Neural cell (in vitro differentiated cells): ENCODE measurements around the gene ADRB1. TPM values are rescaled to one million over a fixed set of nuclear protein-coding genes. Genes with fewer than 3 reads are reported as not detected.

Source experiments
- H2AFZ ChIP-seq: fragments of 200-600, 300-800 bp; sonication (generic), shearing (Covaris generic); 2 replicates; pipeline ENCODE4 v1.6.0; 2014; ENCODE audit warnings: low read depth, mild to moderate bottlenecking, antibody characterized with exemption, low read length, moderate library complexity
- H3F3A ChIP-seq: fragments of 200-600 bp; shearing (Covaris generic); 2 replicates; pipeline ENCODE4 v1.6.1; 2016; ENCODE audit warnings: mild to moderate bottlenecking, moderate library complexity, mixed read lengths, antibody characterized with exemption, low read length; ENCODE audit not compliant: insufficient read depth, poor library complexity, severe bottlenecking
- H3K27ac ChIP-seq: fragments of 200-600, 300-800 bp; sonication (generic), shearing (Covaris generic); 2 replicates; pipeline ENCODE4 v1.5.1; 2014; ENCODE audit warnings: mild to moderate bottlenecking, low read length, moderate library complexity
- H3K27me3 ChIP-seq: fragments of 300-800, 200-600 bp; sonication (generic), shearing (Covaris generic); 2 replicates; pipeline ENCODE4 v1.6.0; 2014; ENCODE audit warnings: mild to moderate bottlenecking, low read depth, low read length, moderate library complexity; ENCODE audit not compliant: insufficient read depth
- H3K36me3 ChIP-seq: fragments of 300-800, 200-600 bp; sonication (generic), shearing (Covaris generic); 2 replicates; pipeline ENCODE4 v1.5.1; 2014; ENCODE audit warnings: mild to moderate bottlenecking, antibody characterized with exemption, low read length, moderate library complexity; ENCODE audit not compliant: insufficient read depth
- H3K4me2 ChIP-seq: fragments of 300-800, 200-600 bp; sonication (generic), shearing (Covaris generic); 2 replicates; pipeline ENCODE4 v1.6.0; 2014; ENCODE audit warnings: mild to moderate bottlenecking, low read length
- H3K4me3 ChIP-seq: fragments of 300-800, 200-600 bp; sonication (generic), shearing (Covaris generic); 2 replicates; pipeline ENCODE4 v1.5.1; 2014; ENCODE audit warnings: mild to moderate bottlenecking, low read length, moderate library complexity
- H3K79me2 ChIP-seq: fragments of 200-600 bp; shearing (Covaris generic); replicated peaks from 2 replicates; pipeline ENCODE4 v1.6.0; 2014; ENCODE audit warnings: mild to moderate bottlenecking, low read length, moderate library complexity; ENCODE audit not compliant: insufficient read depth
- H3K9ac ChIP-seq: fragments of 300-800, 200-600 bp; sonication (generic), shearing (Covaris generic); 2 replicates; pipeline ENCODE4 v1.6.1; 2016; ENCODE audit warnings: mild to moderate bottlenecking, low read length, mixed read lengths
- H3K9me2 ChIP-seq: fragments of 200-600 bp; shearing (Covaris generic); 2 replicates; pipeline ENCODE4 v1.6.1; 2016; ENCODE audit warnings: mild to moderate bottlenecking, low read length, mixed read lengths; ENCODE audit not compliant: insufficient read depth
- H3K9me3 ChIP-seq: fragments of 200-600, 300-800 bp; sonication (generic), shearing (Covaris generic); 2 replicates; pipeline ENCODE4 v1.6.1; 2016; ENCODE audit warnings: mild to moderate bottlenecking, mixed run types, low read length, moderate library complexity, mixed read lengths
- H4K20me1 ChIP-seq: fragments of 200-600 bp; shearing (Covaris generic); 2 replicates; pipeline ENCODE4 v1.6.1; 2016; ENCODE audit warnings: mild to moderate bottlenecking, mixed run types; ENCODE audit not compliant: insufficient read depth
- EP300 ChIP-seq: fragments of 450-650 bp; conservative IDR thresholded peaks from 2 replicates; pipeline ENCODE4 v1.6.1; 2014; ENCODE audit warnings: antibody characterized with exemption, mild to moderate bottlenecking, moderate library complexity; ENCODE audit not compliant: poor library complexity, severe bottlenecking
- EZH2 ChIP-seq: fragments of 200-600, 300-800 bp; shearing (Covaris generic), sonication (generic); IDR thresholded peaks from 2 replicates; pipeline ENCODE4 v1.6.1; 2014; ENCODE audit warnings: antibody characterized with exemption, low read length, borderline replicate concordance, mild to moderate bottlenecking; ENCODE audit not compliant: insufficient read depth, poor library complexity, severe bottlenecking
- MXI1 ChIP-seq: fragments of 450-650 bp; conservative IDR thresholded peaks from 2 replicates; pipeline ENCODE4 v1.6.1; 2014; ENCODE audit warnings: antibody characterized with exemption, mild to moderate bottlenecking; ENCODE audit not compliant: poor library complexity, severe bottlenecking
- POLR2AphosphoS5 ChIP-seq: IDR thresholded peaks from 2 replicates; pipeline ENCODE4 v1.6.1; 2012
- RAD21 ChIP-seq: fragments of 450-650 bp; conservative IDR thresholded peaks from 2 replicates; pipeline ENCODE4 v1.6.1; 2014; ENCODE audit warnings: antibody characterized with exemption, mild to moderate bottlenecking, moderate library complexity
- SMC3 ChIP-seq: fragments of 450-650 bp; conservative IDR thresholded peaks from 2 replicates; pipeline ENCODE4 v1.6.1; 2014; ENCODE audit warnings: antibody characterized with exemption, mild to moderate bottlenecking, moderate library complexity; ENCODE audit not compliant: poor library complexity
- TAF1 ChIP-seq: IDR thresholded peaks from 2 replicates; pipeline ENCODE4 v1.6.1; 2012; ENCODE audit warnings: low read depth
- polyA plus RNA-seq: library from polyadenylated mRNA; depleted of rRNA; stranded (reverse); fragments of >200 nt; gene quantifications from 2 replicates; pipeline ENCODE4 v1.2.3, GENCODE V29; 2014
- TF ChIP-seq, protein P1 (sequence below): IDR thresholded peaks from 2 replicates; pipeline ENCODE4 v1.6.1; 2012; ENCODE audit warnings: borderline replicate concordance
- TF ChIP-seq, protein P2 (sequence below): fragments of 450-650 bp; IDR thresholded peaks from 2 replicates; pipeline ENCODE4 v1.5.1; 2014; ENCODE audit warnings: antibody characterized with exemption, mild to moderate bottlenecking, moderate library complexity; ENCODE audit not compliant: poor library complexity, severe bottlenecking

ADRB1 gene
- polyA plus RNA-seq, 1 donor from 2014 or later: not detected

DNA sequence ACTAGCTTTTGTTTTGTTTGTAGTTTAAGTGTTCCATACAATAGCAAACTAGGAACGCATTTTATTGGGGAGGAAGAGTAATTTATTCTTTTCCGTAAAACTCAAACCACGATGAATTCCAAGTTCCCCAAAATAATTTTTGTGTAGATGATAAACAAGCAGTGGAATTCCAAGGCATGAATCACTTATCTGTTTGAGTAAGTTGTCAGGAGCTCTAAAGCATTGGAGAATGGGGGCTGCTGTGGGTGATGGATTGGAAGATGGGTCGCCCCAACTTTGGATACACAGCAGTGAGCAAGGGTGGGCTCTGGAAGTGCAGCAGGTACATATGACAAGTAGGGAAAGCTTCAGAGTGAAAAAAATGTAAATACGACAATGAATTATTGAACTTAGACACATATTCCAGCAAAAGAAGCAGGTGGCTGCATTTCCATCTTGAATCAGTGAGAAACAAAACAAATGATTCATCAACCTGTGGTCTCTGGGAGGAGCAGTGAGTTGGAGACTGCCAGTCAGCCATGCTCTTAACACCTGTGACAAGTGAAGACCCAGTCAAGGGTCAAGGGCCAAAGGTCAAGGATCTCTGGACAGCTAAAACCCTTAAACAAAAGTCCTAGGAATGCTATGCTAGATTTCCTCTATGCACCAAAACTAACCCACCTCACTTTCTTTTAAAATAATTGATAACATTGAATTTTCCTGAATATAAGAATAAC, 34.2 kb upstream of the ADRB1 start:
- Histone ChIP-seq H3K79me2 (no peaks in the 10 kb centered on the region), H3K36me3 (no peaks in the 10 kb centered on the region), H2AFZ (no peak overlapping the region), H3K27me3 (no peaks in the 10 kb centered on the region), H3F3A (no peaks in the 10 kb centered on the region), H3K9me2 (no peaks in the 10 kb centered on the region), H3K9ac (no peak overlapping the region), H3K9me3 (no peaks in the 10 kb centered on the region), H3K27ac (no peak overlapping the region), H3K4me3 (no peak overlapping the region), H4K20me1 (no peaks in the 10 kb centered on the region), H3K4me2 (no peak overlapping the region)
- TF ChIP-seq SMC3: no peak
- no peak for TF ChIP-seq EZH2

DNA sequence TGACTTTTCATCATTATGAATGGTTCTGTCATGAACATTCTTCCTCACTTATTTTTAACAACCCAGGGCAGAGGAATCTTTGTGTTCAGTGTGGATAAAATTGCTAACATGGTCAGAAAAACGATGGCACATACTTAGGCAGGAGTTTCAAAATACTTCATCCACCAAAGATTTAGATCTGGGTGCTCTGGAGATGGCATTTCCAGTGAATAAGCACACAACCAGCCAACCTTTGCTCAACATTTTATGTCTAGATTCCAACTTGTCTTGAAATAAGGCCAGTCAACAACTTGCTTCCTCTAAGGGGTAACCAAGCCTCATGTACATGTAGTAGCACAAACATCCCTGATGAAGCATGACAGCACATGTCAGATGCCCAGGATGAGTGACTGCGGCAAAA, 33.4 kb upstream of the ADRB1 start:
- Histone ChIP-seq H3K4me2 (no peak overlapping the region), H3K9me3 (no peaks in the 10 kb centered on the region), H3K9me2 (no peaks in the 10 kb centered on the region), H3K4me3 (no peak overlapping the region), H3K36me3 (no peaks in the 10 kb centered on the region), H3F3A (no peaks in the 10 kb centered on the region), H4K20me1 (no peaks in the 10 kb centered on the region), H3K9ac (no peak overlapping the region), H3K27ac (no peak overlapping the region), H2AFZ (no peak overlapping the region), H3K27me3 (no peaks in the 10 kb centered on the region), H3K79me2 (no peaks in the 10 kb centered on the region)
- TF ChIP-seq, protein P1, sequence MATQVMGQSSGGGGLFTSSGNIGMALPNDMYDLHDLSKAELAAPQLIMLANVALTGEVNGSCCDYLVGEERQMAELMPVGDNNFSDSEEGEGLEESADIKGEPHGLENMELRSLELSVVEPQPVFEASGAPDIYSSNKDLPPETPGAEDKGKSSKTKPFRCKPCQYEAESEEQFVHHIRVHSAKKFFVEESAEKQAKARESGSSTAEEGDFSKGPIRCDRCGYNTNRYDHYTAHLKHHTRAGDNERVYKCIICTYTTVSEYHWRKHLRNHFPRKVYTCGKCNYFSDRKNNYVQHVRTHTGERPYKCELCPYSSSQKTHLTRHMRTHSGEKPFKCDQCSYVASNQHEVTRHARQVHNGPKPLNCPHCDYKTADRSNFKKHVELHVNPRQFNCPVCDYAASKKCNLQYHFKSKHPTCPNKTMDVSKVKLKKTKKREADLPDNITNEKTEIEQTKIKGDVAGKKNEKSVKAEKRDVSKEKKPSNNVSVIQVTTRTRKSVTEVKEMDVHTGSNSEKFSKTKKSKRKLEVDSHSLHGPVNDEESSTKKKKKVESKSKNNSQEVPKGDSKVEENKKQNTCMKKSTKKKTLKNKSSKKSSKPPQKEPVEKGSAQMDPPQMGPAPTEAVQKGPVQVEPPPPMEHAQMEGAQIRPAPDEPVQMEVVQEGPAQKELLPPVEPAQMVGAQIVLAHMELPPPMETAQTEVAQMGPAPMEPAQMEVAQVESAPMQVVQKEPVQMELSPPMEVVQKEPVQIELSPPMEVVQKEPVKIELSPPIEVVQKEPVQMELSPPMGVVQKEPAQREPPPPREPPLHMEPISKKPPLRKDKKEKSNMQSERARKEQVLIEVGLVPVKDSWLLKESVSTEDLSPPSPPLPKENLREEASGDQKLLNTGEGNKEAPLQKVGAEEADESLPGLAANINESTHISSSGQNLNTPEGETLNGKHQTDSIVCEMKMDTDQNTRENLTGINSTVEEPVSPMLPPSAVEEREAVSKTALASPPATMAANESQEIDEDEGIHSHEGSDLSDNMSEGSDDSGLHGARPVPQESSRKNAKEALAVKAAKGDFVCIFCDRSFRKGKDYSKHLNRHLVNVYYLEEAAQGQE: no peak
- TF ChIP-seq POLR2AphosphoS5: no peak
- no peak for TF ChIP-seq RAD21
- no peak for TF ChIP-seq TAF1
- TF ChIP-seq EZH2: no peak
- TF ChIP-seq SMC3: no peak
- TF ChIP-seq MXI1: no peak
- no peak for TF ChIP-seq EP300
- TF ChIP-seq, protein P2, sequence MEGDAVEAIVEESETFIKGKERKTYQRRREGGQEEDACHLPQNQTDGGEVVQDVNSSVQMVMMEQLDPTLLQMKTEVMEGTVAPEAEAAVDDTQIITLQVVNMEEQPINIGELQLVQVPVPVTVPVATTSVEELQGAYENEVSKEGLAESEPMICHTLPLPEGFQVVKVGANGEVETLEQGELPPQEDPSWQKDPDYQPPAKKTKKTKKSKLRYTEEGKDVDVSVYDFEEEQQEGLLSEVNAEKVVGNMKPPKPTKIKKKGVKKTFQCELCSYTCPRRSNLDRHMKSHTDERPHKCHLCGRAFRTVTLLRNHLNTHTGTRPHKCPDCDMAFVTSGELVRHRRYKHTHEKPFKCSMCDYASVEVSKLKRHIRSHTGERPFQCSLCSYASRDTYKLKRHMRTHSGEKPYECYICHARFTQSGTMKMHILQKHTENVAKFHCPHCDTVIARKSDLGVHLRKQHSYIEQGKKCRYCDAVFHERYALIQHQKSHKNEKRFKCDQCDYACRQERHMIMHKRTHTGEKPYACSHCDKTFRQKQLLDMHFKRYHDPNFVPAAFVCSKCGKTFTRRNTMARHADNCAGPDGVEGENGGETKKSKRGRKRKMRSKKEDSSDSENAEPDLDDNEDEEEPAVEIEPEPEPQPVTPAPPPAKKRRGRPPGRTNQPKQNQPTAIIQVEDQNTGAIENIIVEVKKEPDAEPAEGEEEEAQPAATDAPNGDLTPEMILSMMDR: no peak
